Breast epithelium (tissue), 4 donors: Measurements from ENCODE around the gene LRRFIP1. TPM values are rescaled to one million over a fixed set of nuclear protein-coding genes. Genes with fewer than 3 reads are reported as not detected.
"Not testable (repeated sequence)": the region's sequence is repeated elsewhere in the genome, so short reads cannot be mapped to it uniquely, and the experiment has no call there.

Experiments used
- DNase-seq, 2 donors: peaks; one replicate each; pipeline ENCODE4 v3.0.0-alpha.2; 2019; ENCODE audit warnings: low spot score in 2 of 2
- H3K27ac ChIP-seq, 2 donors: fragments of 200-600 bp; sonication (generic) in 1 of 2; one replicate each; pipeline ENCODE4 v1.5.1; 2016 to 2019; ENCODE audit warnings: mild to moderate bottlenecking in 1 of 2
- H3K27me3 ChIP-seq, 2 donors: fragments of 200-600 bp; sonication (generic) in 1 of 2; one replicate each; pipeline versions ENCODE4 v1.5.1 to v1.6.0; 2017 to 2019; ENCODE audit warnings: control low read depth in 1 of 2, mild to moderate bottlenecking in 1 of 2
- H3K36me3 ChIP-seq: fragments of 200-600 bp; one replicate; pipeline ENCODE4 v1.5.1; 2019
- H3K4me1 ChIP-seq, 2 donors: fragments of 200-600 bp; sonication (generic); one replicate each; pipeline ENCODE4 v1.5.1; 2016 to 2019; ENCODE audit warnings: control low read depth in 1 of 2
- H3K4me3 ChIP-seq, 3 donors: fragments of 200-600 bp; sonication (generic); 1 replicate in 2 of 3; 2 replicates in 1 of 3; pipeline ENCODE4 v1.5.1; 2016 to 2019; ENCODE audit warnings: mild to moderate bottlenecking in 3 of 3, moderate library complexity in 2 of 3
- H3K9me3 ChIP-seq, 2 donors: fragments of 200-600 bp; sonication (generic) in 1 of 2; one replicate each; pipeline ENCODE4 v1.5.1; 2016 to 2019; ENCODE audit warnings: control low read depth in 1 of 2
- POLR2A ChIP-seq: fragments of 450-650 bp; IDR thresholded peaks from one replicate; pipeline ENCODE4 v1.6.1; 2016; ENCODE audit warnings: antibody characterized with exemption, mild to moderate bottlenecking, moderate library complexity
- POLR2AphosphoS5 ChIP-seq, 3 donors: sonication (generic); formaldehyde crosslinking; IDR thresholded peaks; one replicate each; pipeline ENCODE4 v1.6.1; 2017; ENCODE audit warnings: antibody characterized with exemption in 3 of 3
- intact Hi-C: fragments of 100-400 bp; cut with DNase I; formaldehyde crosslinking; loops from one replicate; pipeline ENCODE4 v1.15.1; 2023; ENCODE audit warnings: low total_unique reads
- total RNA-seq, 3 donors: library from RNA; depleted of rRNA; stranded (reverse); fragments of >200 nt; gene quantifications; one replicate each; pipeline ENCODE4 v1.1.0, GENCODE V29; 2016
- TF ChIP-seq, protein P1 (sequence below), 3 donors: fragments of 450-650 bp; IDR thresholded peaks; one replicate each; pipeline ENCODE4 v1.5.1; 2016 to 2017; ENCODE audit warnings: antibody characterized with exemption in 3 of 3, mild to moderate bottlenecking in 3 of 3, moderate library complexity in 3 of 3

Gene LRRFIP1
- total RNA-seq, 3 donors from 2014 or later = 82.6 to 136 (median 130) TPM

DNA sequence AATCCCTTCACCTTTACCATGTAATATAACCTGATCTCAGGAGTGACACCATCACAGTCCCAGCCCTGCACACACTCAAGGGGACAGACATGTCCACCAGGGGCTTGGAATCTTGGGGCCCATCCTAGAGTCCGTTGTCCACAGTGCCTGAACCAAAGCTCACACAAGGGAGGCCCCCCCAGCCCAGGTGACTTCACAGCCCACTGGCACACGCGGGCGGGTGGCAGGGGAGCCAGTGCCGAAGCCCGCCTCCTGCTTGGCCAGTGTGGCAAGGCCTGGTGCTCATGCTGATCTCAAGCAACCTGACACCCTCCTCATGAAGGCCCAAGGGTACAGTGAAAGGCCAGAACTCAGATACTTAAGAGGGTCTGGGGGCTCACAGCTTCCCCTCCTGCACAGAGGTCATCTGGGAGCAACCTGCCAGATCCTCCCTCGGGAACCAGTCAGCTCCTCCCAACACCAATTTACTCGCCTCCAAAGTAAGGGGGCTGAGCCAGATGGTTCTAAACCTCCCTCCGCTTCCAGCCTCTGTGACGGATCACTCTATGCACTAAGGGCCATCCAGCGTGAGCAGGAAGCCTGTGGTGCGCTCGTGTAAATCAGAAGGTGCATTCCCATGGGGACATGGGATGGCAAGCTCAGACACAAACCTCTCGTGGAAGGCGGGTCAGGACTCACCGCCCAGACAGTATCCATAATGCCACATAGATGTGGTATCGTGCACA, 33.6 kb upstream of the LRRFIP1 start:
- no peak overlapping the region for H3K27ac ChIP-seq
- no peaks in the 10 kb centered on the region for H3K36me3 ChIP-seq
- no peak overlapping the region for H3K4me3 ChIP-seq
- no peaks in the 10 kb centered on the region for H3K9me3 ChIP-seq
- TF ChIP-seq, protein P1, sequence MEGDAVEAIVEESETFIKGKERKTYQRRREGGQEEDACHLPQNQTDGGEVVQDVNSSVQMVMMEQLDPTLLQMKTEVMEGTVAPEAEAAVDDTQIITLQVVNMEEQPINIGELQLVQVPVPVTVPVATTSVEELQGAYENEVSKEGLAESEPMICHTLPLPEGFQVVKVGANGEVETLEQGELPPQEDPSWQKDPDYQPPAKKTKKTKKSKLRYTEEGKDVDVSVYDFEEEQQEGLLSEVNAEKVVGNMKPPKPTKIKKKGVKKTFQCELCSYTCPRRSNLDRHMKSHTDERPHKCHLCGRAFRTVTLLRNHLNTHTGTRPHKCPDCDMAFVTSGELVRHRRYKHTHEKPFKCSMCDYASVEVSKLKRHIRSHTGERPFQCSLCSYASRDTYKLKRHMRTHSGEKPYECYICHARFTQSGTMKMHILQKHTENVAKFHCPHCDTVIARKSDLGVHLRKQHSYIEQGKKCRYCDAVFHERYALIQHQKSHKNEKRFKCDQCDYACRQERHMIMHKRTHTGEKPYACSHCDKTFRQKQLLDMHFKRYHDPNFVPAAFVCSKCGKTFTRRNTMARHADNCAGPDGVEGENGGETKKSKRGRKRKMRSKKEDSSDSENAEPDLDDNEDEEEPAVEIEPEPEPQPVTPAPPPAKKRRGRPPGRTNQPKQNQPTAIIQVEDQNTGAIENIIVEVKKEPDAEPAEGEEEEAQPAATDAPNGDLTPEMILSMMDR (IDR thresholded peaks at IDR 0.05) = no peak
- no peak for TF ChIP-seq POLR2AphosphoS5 (IDR thresholded peaks at IDR 0.05)
- no peak for TF ChIP-seq POLR2A
- H3K4me1 ChIP-seq = peaks cover 0 to 17% of the 10 kb centered on the region in 2 donors
- H3K27me3 ChIP-seq = no peaks in the 10 kb centered on the region
- intact Hi-C loops = no loop called here
- DNase-seq = no peak

DNA sequence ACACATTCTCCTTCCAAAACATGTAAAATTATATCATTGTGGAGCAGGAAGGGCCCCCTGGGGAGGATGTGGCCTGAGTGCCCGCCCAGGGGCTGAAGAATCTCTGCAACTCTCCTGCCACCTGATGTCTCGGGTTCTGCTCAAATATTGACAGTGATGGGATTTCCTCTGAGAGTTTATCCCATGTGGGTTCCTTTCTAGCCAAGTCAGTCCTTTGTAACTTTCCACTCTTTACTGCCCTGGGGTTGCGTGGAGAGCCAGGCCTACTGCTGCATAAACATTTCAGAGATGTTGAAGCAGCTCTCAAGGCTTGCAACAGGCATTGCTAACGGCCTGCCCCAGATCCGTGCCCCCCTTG, 32.9 kb upstream of the LRRFIP1 start:
- Histone ChIP-seq H3K4me1 (peaks cover 0 to 17% of the 10 kb centered on the region in 2 donors), H3K27me3 (no peaks in the 10 kb centered on the region), H3K36me3 (no peaks in the 10 kb centered on the region), H3K9me3 (no peaks in the 10 kb centered on the region), H3K27ac (peak overlapping the region; percentile 25 to 66), H3K4me3 (no peak overlapping the region)
- DNase-seq = no peak
- no peak for TF ChIP-seq POLR2A
- no peak for TF ChIP-seq POLR2AphosphoS5 (IDR thresholded peaks at IDR 0.05)
- TF ChIP-seq, protein P1 (IDR thresholded peaks at IDR 0.05) = no peak
- intact Hi-C loops = no loop called here

DNA sequence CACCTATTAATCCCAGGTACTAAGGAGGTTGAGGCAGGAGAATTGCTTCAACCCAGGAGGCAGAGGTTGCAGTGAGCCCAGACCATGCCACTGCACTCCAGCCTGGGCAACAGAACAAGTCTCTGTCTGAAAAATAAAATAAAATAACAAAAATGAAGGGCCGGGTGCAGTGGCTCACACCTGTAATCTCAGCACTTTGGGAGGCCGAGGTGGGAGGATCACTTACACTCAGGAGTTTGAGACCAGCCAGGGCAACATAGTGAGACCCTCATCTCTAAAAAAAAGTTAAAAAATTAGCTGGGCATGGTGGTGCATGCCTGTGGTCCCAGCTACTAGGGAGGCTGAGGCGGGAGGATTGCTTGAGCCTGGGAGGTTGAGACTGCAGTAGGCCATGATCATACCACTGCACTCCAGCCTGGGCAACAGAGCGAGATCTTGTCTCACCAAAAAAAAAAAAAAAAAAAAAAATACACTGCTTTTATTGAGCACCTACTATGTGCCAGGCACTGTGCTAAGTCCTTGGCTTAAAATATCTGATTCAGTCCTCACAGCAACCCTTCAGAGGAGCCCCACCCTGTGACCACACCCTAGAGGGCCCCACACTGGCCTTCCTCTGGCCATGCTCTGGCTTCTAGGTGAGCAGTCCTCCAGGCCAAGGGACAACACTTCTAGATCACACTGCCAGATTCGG, 31.4 kb upstream of the LRRFIP1 start:
- H3K4me3 ChIP-seq, H3K27me3 ChIP-seq, DNase-seq, H3K36me3 ChIP-seq, H3K9me3 ChIP-seq, intact Hi-C loops: not testable (repeated sequence)
- Histone ChIP-seq H3K4me1 (peaks cover 0 to 17% of the 10 kb centered on the region in 2 donors), H3K27ac (peak overlapping the region in 1 of 2 donors; percentile 66)

DNA sequence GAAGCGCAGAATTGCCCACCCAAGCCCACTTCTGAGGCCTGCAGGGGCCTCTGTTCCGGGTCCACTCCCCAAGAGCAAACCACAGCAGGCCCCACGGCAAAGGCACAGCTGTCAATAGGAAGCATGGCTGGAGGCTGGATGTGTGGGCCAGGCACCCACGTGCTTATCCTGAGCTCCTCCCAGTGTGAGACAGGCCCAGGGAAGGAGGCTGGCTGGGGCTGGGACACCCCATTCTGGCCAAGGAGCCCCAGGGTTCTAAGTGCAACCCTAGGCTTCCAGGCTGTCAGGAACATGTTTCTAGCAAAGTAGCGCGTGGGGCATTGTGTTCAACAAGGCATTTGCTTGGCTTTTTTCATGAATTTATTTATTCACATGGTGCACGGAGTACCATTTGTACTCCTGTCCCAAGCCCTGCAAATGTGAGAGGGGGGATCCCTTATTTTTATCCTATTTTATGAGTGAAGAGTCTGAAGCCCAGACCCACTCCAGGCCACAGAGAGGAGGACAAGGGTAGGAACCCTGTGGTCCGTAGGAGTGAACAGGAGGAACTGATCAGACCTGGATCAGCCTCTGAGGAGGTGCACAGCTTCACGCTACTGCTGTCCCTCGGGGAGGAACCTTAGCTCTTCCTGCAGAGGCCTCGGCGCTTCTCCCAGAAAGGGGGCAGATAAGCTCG, 30.7 kb upstream of the LRRFIP1 start:
- no peaks in the 10 kb centered on the region for H3K9me3 ChIP-seq
- no peaks in the 10 kb centered on the region for H3K27me3 ChIP-seq
- TF ChIP-seq POLR2A (no peak), POLR2AphosphoS5 (IDR thresholded peaks at IDR 0.05) (no peak)
- TF ChIP-seq, protein P1 (IDR thresholded peaks at IDR 0.05) = no peak
- no peak for DNase-seq
- no peak overlapping the region for H3K4me3 ChIP-seq
- H3K36me3 ChIP-seq = no peaks in the 10 kb centered on the region
- H3K4me1 ChIP-seq = peaks cover 0 to 11% of the 10 kb centered on the region in 2 donors
- H3K27ac ChIP-seq = no peak overlapping the region
- intact Hi-C loops = no loop called here

DNA sequence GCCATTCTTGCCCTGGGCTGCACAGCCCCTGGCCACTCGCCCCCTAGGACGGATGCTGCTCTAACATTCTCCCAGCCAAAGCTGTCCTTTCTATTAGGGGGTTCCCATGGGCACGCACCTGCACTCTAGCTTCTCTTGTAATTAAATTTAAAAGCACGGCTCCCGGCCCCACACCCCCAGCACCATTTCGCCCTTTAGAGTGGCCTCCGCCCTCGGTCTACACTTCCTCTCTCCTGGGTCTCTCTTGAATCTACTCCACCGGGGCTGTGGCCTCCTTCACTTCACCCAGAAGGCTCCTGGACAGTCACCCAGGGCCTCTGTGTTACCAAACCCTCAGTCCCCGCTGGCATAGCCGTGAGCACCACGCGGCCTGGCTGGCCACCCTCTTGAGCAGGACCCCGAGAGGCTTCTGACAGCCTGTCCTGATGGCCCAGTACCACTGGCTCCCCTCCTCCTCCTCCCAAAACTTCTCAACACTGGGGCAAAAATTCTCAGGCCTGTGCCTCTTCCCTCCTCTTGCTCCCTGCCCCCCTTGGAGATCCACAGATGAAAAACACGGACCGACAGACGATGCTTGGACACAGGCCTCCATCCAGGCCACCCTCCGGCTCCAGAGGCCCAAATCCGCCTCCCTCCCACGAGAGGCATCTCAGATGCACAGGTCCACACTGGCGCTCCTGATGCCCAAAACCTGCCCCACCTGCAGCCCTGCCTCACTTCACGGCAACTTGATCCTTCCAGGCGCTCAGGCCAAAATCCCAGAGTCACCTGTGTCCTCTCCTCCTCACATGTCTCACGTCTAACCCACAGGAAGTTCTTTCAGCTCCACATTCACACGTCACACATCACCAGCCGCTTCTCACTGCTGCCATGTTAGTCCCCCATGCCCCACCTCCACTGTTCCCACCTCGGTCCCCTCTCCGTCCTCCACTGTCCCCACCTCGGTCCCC, 29.9 kb upstream of the LRRFIP1 start:
- Histone ChIP-seq H3K36me3 (no peaks in the 10 kb centered on the region), H3K4me1 (peaks cover 0 to 8% of the 10 kb centered on the region in 2 donors), H3K27me3 (no peaks in the 10 kb centered on the region), H3K27ac (no peak overlapping the region), H3K9me3 (no peaks in the 10 kb centered on the region), H3K4me3 (no peak overlapping the region)
- intact Hi-C loops = no loop called here
- TF ChIP-seq POLR2A (no peak), POLR2AphosphoS5 (IDR thresholded peaks at IDR 0.05) (no peak)
- TF ChIP-seq, protein P1 (IDR thresholded peaks at IDR 0.05) = no peak
- no peak for DNase-seq
